Cardiac fibroblast (primary cell): Measurements from ENCODE around the gene CRACR2B.

Experiments used
- DNase-seq, 2 donors: peaks; one replicate each; pipeline versions ENCODE4 v3.0.0 to v3.0.0-alpha.2; 2010; ENCODE audit warnings: low read depth in 2 of 2
- H3K4me3 ChIP-seq, 2 donors: replicated peaks in 1 of 2; 1 replicate in 1 of 2; 2 replicates in 1 of 2; pipeline ENCODE4 v1.5.1; 2011; ENCODE audit warnings: low read depth in 2 of 2, low read length in 2 of 2, mild to moderate bottlenecking in 2 of 2, moderate library complexity in 1 of 2
- CTCF ChIP-seq: IDR thresholded peaks from one replicate; pipeline ENCODE4 v1.5.1; 2011; ENCODE audit warnings: low read depth, mild to moderate bottlenecking, low read length, inconsistent platforms

CRACR2B gene

GRCh38 chr11:858762-859339, 31.1 kb downstream of the CRACR2B start:
- DNase-seq = no peak
- H3K4me3 ChIP-seq = no peak overlapping the region
- TF ChIP-seq CTCF = no peak

GRCh38 chr11:859394-860131, 31.8 kb downstream of the CRACR2B start:
- TF ChIP-seq CTCF = no peak
- peak; percentile 82 to 96 for DNase-seq
- H3K4me3 ChIP-seq = peak overlapping the region in 1 of 2 donors; percentile 37

GRCh38 chr11:860234-861104, 32.8 kb downstream of the CRACR2B start:
- no peak overlapping the region for H3K4me3 ChIP-seq
- no peak for DNase-seq
- no peak for TF ChIP-seq CTCF

DNA sequence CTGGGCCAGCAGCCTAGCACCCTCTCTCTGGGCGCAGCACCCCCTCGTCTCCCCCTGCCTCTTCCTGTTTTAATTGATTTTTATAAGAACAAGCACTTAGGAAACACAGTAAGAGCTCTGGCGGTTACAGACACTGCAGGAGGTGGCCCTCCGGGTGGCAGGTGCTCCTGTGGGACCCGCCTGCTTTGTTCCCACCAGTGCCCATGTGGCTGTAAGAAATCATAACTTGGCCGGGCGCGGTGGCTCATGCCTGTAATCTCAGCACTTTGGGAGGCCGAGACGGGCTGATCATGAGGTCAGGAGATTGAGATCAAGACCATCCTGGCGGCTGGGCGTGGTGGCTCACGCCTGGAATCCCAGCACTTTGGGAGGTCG, 33.4 kb downstream of the CRACR2B start:
- TF ChIP-seq CTCF = no peak
- no peak for DNase-seq
- no peak overlapping the region for H3K4me3 ChIP-seq

GRCh38 chr11:862081-862661, 34.5 kb downstream of the CRACR2B start:
- DNase-seq = no peak
- TF ChIP-seq CTCF = no peak
- H3K4me3 ChIP-seq = no peak overlapping the region

GRCh38 chr11:862696-863022, 34.9 kb downstream of the CRACR2B start:
- H3K4me3 ChIP-seq = no peak overlapping the region
- no peak for TF ChIP-seq CTCF
- DNase-seq = no peak
